ENCODE data around the gene WWC2. TPM values are rescaled to one million over a fixed set of nuclear protein-coding genes. Genes with fewer than 3 reads are reported as not detected.
A peak's percentile ranks its signal among the peaks of the same experiment; 100 is the strongest.

WWC2 gene
- total RNA-seq, 4 donors from 2014 or later, result 4.5 to 10.7 (median 8.6) TPM

DNA sequence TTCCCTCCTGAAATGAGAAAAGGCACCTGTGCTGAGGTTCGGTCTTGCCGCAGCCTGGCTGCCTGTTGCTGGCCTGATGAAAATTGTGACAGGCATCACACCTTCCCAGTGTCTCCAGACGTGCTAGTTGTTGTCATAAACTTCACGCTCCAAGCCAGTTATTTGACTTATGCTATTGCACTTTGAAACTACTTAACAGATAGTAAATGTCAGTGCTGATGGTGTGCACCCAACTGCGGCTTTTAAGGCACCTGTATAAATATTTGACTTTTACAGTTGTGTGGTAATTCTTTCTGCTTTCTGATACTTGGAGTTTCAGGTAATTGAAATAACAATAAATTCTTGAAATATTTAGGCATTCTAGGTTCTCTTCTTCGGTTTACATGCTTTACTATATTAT lies 1.8 kb downstream of the WWC2 start:
- TF ChIP-seq, protein P1, sequence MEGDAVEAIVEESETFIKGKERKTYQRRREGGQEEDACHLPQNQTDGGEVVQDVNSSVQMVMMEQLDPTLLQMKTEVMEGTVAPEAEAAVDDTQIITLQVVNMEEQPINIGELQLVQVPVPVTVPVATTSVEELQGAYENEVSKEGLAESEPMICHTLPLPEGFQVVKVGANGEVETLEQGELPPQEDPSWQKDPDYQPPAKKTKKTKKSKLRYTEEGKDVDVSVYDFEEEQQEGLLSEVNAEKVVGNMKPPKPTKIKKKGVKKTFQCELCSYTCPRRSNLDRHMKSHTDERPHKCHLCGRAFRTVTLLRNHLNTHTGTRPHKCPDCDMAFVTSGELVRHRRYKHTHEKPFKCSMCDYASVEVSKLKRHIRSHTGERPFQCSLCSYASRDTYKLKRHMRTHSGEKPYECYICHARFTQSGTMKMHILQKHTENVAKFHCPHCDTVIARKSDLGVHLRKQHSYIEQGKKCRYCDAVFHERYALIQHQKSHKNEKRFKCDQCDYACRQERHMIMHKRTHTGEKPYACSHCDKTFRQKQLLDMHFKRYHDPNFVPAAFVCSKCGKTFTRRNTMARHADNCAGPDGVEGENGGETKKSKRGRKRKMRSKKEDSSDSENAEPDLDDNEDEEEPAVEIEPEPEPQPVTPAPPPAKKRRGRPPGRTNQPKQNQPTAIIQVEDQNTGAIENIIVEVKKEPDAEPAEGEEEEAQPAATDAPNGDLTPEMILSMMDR (IDR thresholded peaks at IDR 0.05 in 4 of 5, conservative IDR thresholded peaks at IDR 0.05 in 1 of 5), result no peak
- no peak for TF ChIP-seq POLR2A (IDR thresholded peaks at IDR 0.05)
- in situ Hi-C loops (cut with MboI; ENCODE audit: low sequenced_read_pairs in 4 of 4), result no loop called here
- intact Hi-C loops (cut with DNase I; ENCODE audit: low total_unique reads), result no loop called here
- H3K27ac ChIP-seq, result no peak overlapping the region
- H3K4me3 ChIP-seq, result peak overlapping the region in 3 of 4 donors; percentile 80 to 88 (median 83)
- H3K4me1 ChIP-seq, result peaks cover 13 to 15% of the 10 kb centered on the region in 2 donors
- H3K27me3 ChIP-seq, result no peaks in the 10 kb centered on the region
- DNase-seq, result no peak
- no peaks in the 10 kb centered on the region for H3K9me3 ChIP-seq
- H3K36me3 ChIP-seq, result no peaks in the 10 kb centered on the region
- no peak for ATAC-seq

- Histone ChIP-seq H3K4me1 (peaks cover 13 to 15% of the 10 kb centered on the region in 2 donors), H3K27me3 (no peaks in the 10 kb centered on the region), H3K4me3 (no peak overlapping the region), H3K9me3 (no peaks in the 10 kb centered on the region), H3K36me3 (no peaks in the 10 kb centered on the region), H3K27ac (no peak overlapping the region)
- intact Hi-C loops (cut with DNase I; ENCODE audit: low total_unique reads), result no loop called here
- in situ Hi-C loops (cut with MboI; ENCODE audit: low sequenced_read_pairs in 4 of 4), result no loop called here
- DNase-seq, result no peak
- ATAC-seq, result no peak
- no peak for TF ChIP-seq POLR2A (IDR thresholded peaks at IDR 0.05)
- TF ChIP-seq, protein P1 (IDR thresholded peaks at IDR 0.05 in 4 of 5, conservative IDR thresholded peaks at IDR 0.05 in 1 of 5), result no peak
These were observed 3.0 kb downstream of the WWC2 start for GRCh38 chr4:183101956-183102480.

DNA sequence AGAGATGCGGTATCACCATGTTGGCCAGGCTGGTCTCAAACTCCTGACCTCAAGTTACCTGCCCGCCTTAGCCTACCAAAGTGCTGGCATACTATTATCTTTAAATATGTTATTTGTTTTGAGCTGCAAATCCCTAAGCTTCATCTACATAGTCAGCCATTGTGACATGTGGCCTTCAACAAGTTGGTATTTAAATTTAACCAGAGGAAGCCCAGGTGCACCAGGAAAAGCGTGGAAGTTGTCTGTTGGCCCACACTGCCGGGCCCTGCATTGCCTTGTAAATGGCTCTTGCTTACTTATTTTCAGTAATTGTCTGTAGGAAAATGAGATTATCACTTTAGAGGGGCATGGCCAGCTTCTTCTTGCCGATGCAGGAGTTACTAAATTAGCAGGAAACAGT lies 6.0 kb downstream of the WWC2 start:
- TF ChIP-seq POLR2A (IDR thresholded peaks at IDR 0.05), result no peak
- TF ChIP-seq, protein P1 (IDR thresholded peaks at IDR 0.05 in 4 of 5, conservative IDR thresholded peaks at IDR 0.05 in 1 of 5), result no peak
- intact Hi-C loops (cut with DNase I; ENCODE audit: low total_unique reads), result no loop called here

DNA sequence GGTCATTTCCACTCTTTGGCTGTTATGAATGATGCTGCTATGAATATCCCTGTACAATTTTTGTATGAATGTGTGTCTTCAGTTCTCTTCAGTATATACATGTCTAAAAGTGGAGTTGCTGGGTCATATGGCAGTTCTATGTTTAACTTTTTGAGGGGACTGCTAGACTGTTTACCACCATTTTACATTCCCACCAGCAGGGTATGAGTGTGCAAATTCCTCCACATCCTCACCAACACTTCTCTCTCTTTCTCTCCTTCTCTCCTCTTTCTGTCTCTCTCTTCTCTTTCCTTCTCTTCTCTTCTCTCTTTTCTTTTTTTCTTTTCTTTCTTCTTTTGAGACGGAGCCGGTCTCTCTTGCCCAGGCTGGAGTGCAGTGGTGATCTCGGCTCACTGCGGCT lies 7.8 kb downstream of the WWC2 start:
- DNase-seq (no peak), ATAC-seq (no peak)
- H3K9me3 ChIP-seq, result no peaks in the 10 kb centered on the region
- no peak overlapping the region for H3K27ac ChIP-seq
- no peaks in the 10 kb centered on the region for H3K27me3 ChIP-seq
- intact Hi-C loops (cut with DNase I; ENCODE audit: low total_unique reads) (no loop called here), in situ Hi-C loops (cut with MboI; ENCODE audit: low sequenced_read_pairs in 4 of 4) (no loop called here)
- H3K36me3 ChIP-seq, result no peaks in the 10 kb centered on the region
- peaks cover 0 to 3% of the 10 kb centered on the region in 2 donors for H3K4me1 ChIP-seq
- TF ChIP-seq, protein P1 (IDR thresholded peaks at IDR 0.05 in 4 of 5, conservative IDR thresholded peaks at IDR 0.05 in 1 of 5), result no peak
- no peak for TF ChIP-seq POLR2A (IDR thresholded peaks at IDR 0.05)
- H3K4me3 ChIP-seq, result no peak overlapping the region

More for the DNA sequence above, 6.0 kb downstream of the WWC2 start:
- Histone ChIP-seq H3K9me3 (no peaks in the 10 kb centered on the region), H3K36me3 (no peaks in the 10 kb centered on the region), H3K4me1 (peaks cover 13 to 15% of the 10 kb centered on the region in 2 donors), H3K27me3 (no peaks in the 10 kb centered on the region), H3K27ac (no peak overlapping the region), H3K4me3 (no peak overlapping the region)
- in situ Hi-C loops (cut with MboI; ENCODE audit: low sequenced_read_pairs in 4 of 4), result no loop called here
- no peak for ATAC-seq
- no peak for DNase-seq

Measured in gastrocnemius medialis (tissue), 4 donors.